Activated CD4-positive, alpha-beta T cell treated with anti-CD3 and anti-CD28 coated beads, Interleukin-2, Interleukin-4, amounts not matched to agents 100 ng/mL and 50 ng/mL, durations not matched to agents 16 hours and 8 hours (primary cell): ENCODE results near the gene NCOA5.
"Not testable (repeated sequence)": the region's sequence is repeated elsewhere in the genome, so short reads cannot be mapped to it uniquely, and the experiment has no call there.

Experiments
- DNase-seq: peaks from one replicate; pipeline ENCODE4 v3.0.0-alpha.2; 2020; ENCODE audit warnings: low spot score

NCOA5 gene

GRCh38 chr20:46120136-46120535, 30.4 kb upstream of the NCOA5 start:
- DNase-seq: no peak

GRCh38 chr20:46119547-46119946, 29.8 kb upstream of the NCOA5 start:
- DNase-seq: no peak

GRCh38 chr20:46119028-46119546, 29.3 kb upstream of the NCOA5 start:
- DNase-seq: no peak

- no peak for DNase-seq
Observed at GRCh38 chr20:46118481-46119020, 28.8 kb upstream of the NCOA5 start.

GRCh38 chr20:46117704-46118467, 28.1 kb upstream of the NCOA5 start, which contains the start of gene CD40:
TSS of gene CD40 (plus strand) at chr20:46118314. CDS start at chr20:46118344, 30 bp downstream.
- peak; percentile 36 for DNase-seq

- no peak for DNase-seq
Observed at GRCh38 chr20:46114449-46114848, 24.7 kb upstream of the NCOA5 start.

GRCh38 chr20:46113113-46113470, 23.3 kb upstream of the NCOA5 start:
- DNase-seq: no peak

GRCh38 chr20:46112430-46113112, 22.8 kb upstream of the NCOA5 start:
- no peak for DNase-seq

GRCh38 chr20:46111836-46112212, 22.1 kb upstream of the NCOA5 start:
- no peak for DNase-seq

- peak; percentile 9 for DNase-seq
Observed at GRCh38 chr20:46111028-46111835, 21.5 kb upstream of the NCOA5 start.

- DNase-seq: no peak
Observed at GRCh38 chr20:46108976-46109375, 19.2 kb upstream of the NCOA5 start.

GRCh38 chr20:46108435-46108841, 18.7 kb upstream of the NCOA5 start:
- DNase-seq: no peak

- no peak for DNase-seq
Observed at GRCh38 chr20:46107061-46107460, 17.3 kb upstream of the NCOA5 start.

GRCh38 chr20:46104262-46104661, 14.5 kb upstream of the NCOA5 start:
- no peak for DNase-seq

GRCh38 chr20:46102940-46103339, 13.2 kb upstream of the NCOA5 start:
- no peak for DNase-seq

- no peak for DNase-seq
Observed at GRCh38 chr20:46101957-46102356, 12.2 kb upstream of the NCOA5 start.

- no peak for DNase-seq
Observed at GRCh38 chr20:46100988-46101387, 11.2 kb upstream of the NCOA5 start.

GRCh38 chr20:46100444-46100843, 10.7 kb upstream of the NCOA5 start:
- DNase-seq: not testable (repeated sequence)

GRCh38 chr20:46099491-46100287, 9.9 kb upstream of the NCOA5 start:
- DNase-seq: no peak

- no peak for DNase-seq
Observed at GRCh38 chr20:46093531-46093930, 3.8 kb upstream of the NCOA5 start.
